ENCODE data around the gene BNIP5.

BNIP5 gene

GRCh38 chr6:36296240-36296639, 40.4 kb downstream of the BNIP5 start:
- DNase-seq (ENCODE audit: low read depth) = no peak

DNA sequence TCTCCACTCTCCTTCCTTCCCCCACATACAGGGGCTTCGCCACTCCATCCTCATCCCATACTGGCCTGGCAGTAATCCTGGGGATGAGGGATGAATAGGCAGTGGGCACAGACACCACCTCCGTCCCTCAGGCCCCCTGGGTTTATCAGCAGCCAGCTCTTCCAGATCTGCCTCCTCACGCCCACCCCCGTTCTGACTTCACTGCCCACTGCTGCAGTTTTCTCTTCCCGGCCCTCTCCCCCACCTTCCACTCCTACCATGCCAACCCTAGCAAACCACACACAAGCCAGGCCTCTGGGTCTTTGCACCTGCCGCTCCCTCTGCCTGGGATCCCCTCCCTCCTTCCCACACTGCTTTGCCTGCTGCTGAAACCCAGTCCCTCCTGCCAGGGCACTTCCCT, 44.5 kb downstream of the BNIP5 start:
- no peak for DNase-seq (ENCODE audit: low read depth)

- DNase-seq (ENCODE audit: low read depth) = no peak
Observed at GRCh38 chr6:36290668-36291620, 45.7 kb downstream of the BNIP5 start.

DNA sequence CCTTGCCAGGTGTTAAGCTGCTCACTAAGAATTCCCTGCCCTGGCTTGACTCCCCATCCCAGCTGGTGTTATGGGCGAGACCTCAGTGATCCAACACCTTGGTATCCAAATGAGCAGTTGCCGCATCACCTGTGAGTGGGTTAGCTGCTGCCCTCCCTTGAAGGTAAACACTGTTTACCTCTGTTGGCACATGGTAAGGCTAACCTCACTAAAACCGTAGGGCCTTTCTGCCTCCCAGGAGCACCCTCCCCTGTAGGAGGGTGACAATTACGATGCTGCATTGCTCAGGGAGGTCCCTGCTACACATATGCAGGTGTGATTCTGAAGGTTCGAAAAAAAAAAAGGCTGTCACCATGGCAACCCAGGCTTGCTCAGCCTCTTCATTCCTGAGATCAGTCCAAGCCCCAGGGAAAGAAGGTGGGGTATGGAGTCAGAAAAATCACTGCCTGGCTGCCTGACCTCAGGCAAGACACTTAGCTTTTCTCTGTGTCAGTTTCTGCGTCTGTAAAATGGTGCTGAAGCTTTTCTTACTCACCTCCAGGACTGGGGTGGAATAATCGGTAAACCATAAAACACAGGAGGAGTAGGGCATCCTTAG, 47.3 kb downstream of the BNIP5 start:
- DNase-seq (ENCODE audit: low read depth) = no peak

GRCh38 chr6:36286858-36287257, 49.8 kb downstream of the BNIP5 start:
- no peak for DNase-seq (ENCODE audit: low read depth)

- DNase-seq (ENCODE audit: low read depth) = no peak
Observed at GRCh38 chr6:36285797-36286196, 50.9 kb downstream of the BNIP5 start.

DNA sequence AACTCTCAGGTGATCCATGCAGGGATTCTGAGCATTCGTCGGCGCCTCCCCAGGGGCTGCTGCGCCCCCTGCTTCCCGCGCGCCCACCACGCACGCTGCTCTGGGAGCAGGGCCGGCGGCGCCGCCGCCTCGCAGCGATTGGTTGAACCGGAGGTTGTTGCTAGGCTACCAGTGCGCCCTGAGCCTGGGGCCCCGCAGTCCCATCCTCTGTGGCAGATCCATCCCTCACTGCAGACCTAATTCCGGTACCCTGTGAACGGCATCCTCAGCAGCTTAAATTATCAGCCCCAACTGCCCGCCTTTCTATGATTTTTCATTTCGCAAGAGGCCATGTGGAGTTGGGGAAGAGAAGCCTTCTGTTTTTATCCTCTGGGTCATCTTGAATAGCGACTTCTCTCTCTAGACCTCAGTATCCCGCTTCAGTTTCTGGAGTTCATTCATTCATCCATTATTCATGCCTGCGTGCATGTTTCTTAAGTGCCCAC, 51.5 kb downstream of the BNIP5 start:
- DNase-seq (ENCODE audit: low read depth) = no peak

DNA sequence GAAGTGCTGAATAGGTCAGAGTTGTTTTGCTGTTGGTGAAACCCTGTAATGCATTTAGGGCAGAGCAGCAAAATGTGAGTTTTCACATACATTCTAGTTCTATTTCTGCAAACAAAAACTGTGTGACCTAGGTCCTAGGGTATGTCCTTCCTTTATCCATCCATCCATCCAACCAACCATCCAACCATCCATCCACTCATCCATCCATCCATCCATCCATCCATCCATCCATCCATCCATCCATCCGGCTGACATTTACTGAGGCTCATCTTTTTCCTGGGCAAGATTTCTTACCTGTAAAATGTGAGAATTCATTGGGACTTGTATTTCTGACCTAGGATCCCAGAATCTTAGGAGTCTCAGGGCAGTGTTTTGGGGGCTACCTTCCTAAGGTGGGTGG, 52.3 kb downstream of the BNIP5 start:
- no peak for DNase-seq (ENCODE audit: low read depth)

GRCh38 chr6:36283608-36284007, 53.1 kb downstream of the BNIP5 start:
- no peak for DNase-seq (ENCODE audit: low read depth)

- no peak for DNase-seq (ENCODE audit: low read depth)
Observed at GRCh38 chr6:36280983-36281382, 55.7 kb downstream of the BNIP5 start.

DNA sequence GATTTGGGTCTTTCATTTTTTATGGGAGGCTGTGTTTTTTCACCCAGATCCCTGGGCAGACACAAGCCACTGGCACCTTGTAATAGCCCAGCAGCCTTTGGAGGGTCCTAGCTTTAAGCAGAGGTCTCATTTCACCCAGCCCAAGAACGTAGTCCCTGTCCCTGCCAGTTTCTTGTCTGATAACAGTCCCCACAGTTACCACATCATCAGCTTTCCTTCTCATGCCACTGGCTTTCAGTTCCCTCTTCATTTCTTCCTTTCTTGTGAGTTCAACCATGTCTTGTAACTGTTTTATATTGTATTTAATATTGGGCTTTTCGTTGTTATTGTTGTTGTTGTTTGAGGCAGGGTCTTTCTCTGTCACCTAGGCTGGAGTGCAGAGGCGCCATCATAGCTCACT, 56.2 kb downstream of the BNIP5 start:
- no peak for DNase-seq (ENCODE audit: low read depth)

DNA sequence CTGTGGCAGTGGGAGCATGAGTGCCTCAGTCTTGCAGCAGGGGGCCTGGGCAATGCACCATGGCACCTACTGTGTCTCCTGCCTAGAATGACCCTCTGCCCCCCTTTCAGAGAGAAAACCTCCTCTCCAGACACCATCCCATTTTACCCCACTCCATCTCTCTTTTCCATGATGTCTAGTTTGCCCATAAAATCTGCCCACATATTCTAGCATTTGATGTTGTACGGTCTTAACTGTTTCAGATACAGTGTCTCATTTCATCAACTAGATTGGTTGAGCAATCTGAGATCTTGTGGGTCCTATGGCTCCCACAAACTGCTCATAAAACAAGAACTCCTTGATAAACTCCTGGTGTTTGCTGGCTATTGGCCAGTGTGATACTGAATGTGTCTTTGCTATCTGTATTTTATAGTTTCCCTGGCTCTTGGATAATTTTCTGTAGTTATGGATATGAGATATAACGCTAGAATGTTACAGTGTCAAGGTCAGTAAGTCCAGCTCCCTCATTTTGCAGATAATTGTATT, 58.7 kb downstream of the BNIP5 start:
- DNase-seq (ENCODE audit: low read depth) = no peak

DNA sequence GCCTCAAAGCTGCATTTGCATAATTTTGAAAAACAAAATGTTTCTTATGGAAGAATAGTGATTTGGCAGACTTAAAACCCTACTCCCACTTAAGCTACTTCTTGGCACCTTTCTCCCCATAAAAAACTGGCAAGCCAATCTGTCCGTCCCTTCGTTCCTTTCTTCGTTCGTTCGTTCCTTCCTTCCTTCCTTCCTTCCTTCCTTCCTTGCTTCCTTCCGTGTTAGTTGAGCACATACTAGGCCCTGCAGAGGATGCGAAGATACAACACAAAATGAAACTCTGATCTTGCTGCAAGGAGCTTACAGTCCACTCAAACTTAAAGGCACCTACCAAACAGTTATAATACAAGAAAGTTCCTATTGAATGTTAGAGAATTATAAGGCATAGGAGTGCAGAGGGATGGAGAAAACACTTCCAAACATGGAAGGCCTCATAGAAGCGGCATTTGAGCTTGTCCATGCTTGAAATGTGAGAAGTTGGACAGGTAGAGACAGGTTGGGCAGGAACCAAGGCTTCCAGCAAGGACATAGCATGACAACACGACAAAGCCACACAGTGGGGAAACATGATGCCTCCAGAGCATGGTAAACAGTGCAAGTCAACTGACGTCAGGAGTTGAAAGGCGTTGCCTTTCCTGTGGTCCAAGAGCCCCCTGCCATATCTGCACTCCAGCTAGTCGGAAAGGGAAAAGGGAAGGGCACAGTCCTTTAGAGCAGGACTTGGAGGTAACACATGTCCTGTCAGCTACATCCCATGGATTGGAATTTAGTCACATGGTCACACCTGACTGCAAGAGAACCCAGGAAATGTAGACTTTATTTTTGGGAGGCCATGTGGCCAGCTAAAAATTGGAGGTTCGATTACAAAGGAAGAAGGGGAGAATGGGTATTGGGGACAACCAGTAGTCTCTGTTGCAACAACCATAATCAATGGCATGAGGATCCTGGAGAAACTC, 59.8 kb downstream of the BNIP5 start:
- DNase-seq (ENCODE audit: low read depth) = no peak

GRCh38 chr6:36273802-36274514, 62.7 kb downstream of the BNIP5 start:
- DNase-seq (ENCODE audit: low read depth) = no peak

DNA sequence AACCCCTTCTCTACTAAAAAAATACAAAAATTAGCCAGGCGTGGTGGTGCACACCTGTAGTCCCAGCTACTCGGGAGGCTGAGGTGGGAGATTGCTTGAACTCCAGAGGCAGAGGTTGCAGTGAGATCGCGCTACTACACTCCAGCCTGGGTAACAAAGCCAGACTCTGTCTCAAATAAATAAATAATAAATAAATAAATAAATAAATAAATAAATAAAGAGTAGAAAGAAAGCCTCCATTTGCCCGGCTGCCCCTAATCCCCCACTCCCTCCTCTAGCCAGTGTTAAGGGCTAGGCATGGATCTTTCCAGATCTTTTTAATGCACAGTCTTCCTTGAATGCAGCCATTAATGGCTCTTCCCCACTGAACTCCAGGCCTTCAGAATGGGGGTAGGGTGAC, 63.6 kb downstream of the BNIP5 start:
- no peak for DNase-seq (ENCODE audit: low read depth)

DNA sequence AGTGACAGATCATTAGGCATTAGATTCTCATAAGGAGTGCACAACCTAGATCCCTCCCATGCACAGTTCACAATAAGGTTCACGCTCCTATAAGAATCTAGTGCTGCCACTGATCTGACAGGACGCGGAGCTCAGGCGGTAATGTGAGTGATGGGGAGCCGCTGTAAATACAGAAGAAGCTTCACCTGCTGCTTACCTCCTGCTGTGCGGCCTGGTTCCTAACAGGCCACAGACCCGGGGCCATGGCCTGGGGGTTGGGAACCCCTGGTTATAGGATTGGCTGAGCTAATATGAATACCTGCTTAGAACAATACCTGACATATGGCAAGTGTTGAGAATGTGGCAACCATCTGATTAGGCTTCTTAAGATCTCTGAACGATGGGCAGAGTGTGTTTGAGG, 64.5 kb downstream of the BNIP5 start:
- no peak for DNase-seq (ENCODE audit: low read depth)

DNA sequence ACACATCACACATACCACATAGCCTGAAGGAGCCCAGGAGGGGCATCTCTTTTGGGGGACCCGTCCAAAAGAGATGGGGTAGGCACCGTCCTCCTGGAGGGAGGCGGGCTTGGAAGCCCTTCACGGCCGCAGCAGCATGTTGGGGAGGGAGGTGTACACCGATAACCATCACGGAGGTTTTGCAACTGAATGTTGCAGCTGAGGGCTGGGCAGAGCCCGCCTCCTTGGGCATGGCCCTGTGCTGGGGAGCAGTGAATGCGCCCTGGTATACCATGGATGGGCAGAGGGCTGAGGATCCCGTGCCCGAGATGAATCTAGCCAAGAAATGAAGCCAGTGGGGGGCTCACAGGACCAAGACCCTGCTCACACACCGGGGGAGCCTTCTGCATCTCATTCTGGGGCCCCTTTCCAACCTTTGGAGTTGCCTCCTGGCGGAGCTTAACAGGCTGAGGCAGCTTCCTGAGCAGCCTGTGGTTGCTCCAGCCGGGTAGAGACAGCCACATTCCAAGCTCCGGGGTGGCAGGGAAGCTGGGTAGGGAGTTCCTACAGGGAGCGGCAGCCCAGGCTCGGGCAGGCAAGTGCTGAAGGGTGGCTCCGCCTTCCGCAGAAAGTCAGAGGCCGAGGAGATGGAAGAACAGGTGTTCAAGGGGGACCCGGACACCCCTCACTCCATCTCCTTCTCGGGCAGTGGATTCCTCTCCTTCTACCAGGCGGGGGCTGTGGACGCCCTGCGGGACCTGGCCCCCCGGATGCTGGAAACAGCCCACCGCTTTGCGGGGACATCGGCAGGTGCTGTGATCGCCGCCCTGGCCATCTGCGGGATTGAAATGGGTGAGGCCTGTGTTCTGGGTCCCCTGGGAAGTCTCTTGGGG, 66.6 kb downstream of the BNIP5 start, which contains the start of gene PNPLA1:
Gene PNPLA1 (plus strand): TSS at position 227 of the 872 bp plus-strand sequence. CDS start 400 bp downstream, at position 627.
- no peak for DNase-seq (ENCODE audit: low read depth)

- no peak for DNase-seq (ENCODE audit: low read depth)
Observed at GRCh38 chr6:36268478-36269275, 68.0 kb downstream of the BNIP5 start.

DNA sequence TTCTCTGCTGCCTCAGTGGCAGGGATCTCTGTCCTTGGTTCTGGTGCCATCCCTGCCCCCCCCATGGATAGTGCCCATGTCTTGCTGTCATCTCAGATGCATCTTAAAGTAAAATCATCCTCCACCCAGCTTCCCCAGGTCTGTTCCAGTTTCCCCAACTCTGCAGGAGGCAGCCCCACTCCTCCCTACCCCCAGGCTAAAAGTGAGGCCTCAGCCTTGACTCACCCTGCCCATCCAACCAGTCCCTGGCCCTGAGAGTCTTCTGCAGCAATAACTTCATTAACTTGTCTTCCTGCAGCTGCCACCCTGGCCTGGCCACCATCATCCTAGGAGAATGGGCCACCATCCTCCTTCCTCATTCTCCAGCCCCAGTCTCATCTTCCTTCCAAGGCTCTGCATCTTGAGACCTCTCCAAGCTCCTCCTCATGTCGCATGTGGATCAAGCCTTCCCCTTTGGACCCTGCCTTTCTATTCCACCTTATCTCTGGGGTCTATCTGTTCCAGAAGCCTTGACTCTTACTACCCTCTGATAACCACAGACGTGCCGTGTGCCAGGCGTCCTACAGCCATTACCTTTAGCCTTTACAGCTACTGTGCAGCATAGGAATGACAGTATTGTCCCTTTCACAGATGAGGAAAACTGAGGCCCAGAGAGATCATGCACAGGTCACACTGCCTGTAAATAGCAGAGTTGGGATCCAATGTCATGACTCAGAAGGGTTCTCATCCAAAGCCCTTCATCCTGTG, 68.8 kb downstream of the BNIP5 start:
- no peak for DNase-seq (ENCODE audit: low read depth)
